ENCODE data around the gene ATP12A.

The ATP12A gene

GRCh38 chr13:24651718-24652345, 28.4 kb upstream of the ATP12A start:
- no peak for DNase-seq (ENCODE audit: extremely low read depth, low read depth)
- H3K4me3 ChIP-seq (replicated peaks; ENCODE audit: low read depth, low read length): no peak overlapping the region
- TF ChIP-seq, protein P1, sequence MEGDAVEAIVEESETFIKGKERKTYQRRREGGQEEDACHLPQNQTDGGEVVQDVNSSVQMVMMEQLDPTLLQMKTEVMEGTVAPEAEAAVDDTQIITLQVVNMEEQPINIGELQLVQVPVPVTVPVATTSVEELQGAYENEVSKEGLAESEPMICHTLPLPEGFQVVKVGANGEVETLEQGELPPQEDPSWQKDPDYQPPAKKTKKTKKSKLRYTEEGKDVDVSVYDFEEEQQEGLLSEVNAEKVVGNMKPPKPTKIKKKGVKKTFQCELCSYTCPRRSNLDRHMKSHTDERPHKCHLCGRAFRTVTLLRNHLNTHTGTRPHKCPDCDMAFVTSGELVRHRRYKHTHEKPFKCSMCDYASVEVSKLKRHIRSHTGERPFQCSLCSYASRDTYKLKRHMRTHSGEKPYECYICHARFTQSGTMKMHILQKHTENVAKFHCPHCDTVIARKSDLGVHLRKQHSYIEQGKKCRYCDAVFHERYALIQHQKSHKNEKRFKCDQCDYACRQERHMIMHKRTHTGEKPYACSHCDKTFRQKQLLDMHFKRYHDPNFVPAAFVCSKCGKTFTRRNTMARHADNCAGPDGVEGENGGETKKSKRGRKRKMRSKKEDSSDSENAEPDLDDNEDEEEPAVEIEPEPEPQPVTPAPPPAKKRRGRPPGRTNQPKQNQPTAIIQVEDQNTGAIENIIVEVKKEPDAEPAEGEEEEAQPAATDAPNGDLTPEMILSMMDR (IDR thresholded peaks at IDR 0.05; ENCODE audit: low read depth, low read length, missing control alignments): no peak

- H3K4me3 ChIP-seq (replicated peaks; ENCODE audit: low read depth, low read length): no peak overlapping the region
- TF ChIP-seq, protein P1 (IDR thresholded peaks at IDR 0.05; ENCODE audit: low read depth, low read length, missing control alignments): no peak
- no peak for DNase-seq (ENCODE audit: extremely low read depth, low read depth)
Observed at GRCh38 chr13:24652359-24652758, 27.8 kb upstream of the ATP12A start.

DNA sequence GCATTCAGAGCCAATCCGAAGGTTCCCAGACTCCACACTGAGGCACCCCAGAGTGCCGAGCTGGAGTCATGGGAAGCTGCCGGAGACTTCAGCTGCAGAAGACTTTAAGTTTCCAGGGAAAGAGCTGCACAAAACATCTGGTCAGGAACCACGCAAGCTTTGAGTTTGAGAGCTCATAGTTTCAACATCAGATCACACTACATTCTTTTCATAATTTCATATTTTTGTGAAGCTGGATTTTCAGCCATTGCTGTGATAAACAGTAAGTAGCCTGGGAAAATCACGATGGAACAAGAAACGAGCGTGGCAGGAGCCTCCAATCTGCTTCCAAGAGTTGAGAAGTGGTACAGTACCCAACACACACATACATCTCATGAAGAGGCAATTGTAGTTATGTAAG, 25.5 kb upstream of the ATP12A start:
- no peak for DNase-seq (ENCODE audit: extremely low read depth, low read depth)
- TF ChIP-seq, protein P1 (IDR thresholded peaks at IDR 0.05; ENCODE audit: low read depth, low read length, missing control alignments): no peak
- H3K4me3 ChIP-seq (replicated peaks; ENCODE audit: low read depth, low read length): no peak overlapping the region

GRCh38 chr13:24659239-24659638, 21.0 kb upstream of the ATP12A start:
- TF ChIP-seq, protein P1 (IDR thresholded peaks at IDR 0.05; ENCODE audit: low read depth, low read length, missing control alignments): no peak
- no peak overlapping the region for H3K4me3 ChIP-seq (replicated peaks; ENCODE audit: low read depth, low read length)
- DNase-seq (ENCODE audit: extremely low read depth, low read depth): no peak

DNA sequence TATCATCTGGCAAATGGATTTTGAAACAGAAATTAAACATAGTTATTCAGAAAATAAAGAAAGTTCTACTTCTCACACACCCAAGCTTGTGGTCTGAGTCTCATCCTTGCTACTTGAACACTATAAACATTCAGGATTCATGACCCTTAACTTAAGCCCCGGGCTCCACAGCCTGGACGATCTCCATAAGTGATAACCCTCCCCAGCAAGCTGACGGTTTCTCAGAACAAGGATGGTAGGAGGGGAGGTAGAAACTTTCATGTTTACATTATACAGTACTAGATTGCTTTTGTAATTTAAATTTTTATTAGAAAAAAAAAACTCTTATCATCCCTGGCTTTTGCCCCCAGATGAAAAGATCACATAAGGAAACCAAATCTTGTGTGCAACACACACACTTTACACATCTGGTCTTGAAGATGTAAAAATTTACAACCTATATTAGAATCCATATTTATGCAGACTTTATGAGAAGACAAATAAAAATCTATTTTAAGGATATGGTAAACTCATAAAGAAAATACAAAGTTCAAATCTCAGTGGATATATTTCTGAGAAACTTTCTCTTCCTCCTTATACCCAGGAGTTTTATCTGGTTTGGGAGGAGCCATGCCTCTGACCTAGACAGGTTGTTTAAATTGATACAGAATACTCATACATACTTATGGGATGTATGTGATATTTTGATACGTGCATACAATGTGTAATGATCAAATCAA, 20.0 kb upstream of the ATP12A start:
- no peak for DNase-seq (ENCODE audit: extremely low read depth, low read depth)
- no peak overlapping the region for H3K4me3 ChIP-seq (replicated peaks; ENCODE audit: low read depth, low read length)
- TF ChIP-seq, protein P1 (IDR thresholded peaks at IDR 0.05; ENCODE audit: low read depth, low read length, missing control alignments): no peak

DNA sequence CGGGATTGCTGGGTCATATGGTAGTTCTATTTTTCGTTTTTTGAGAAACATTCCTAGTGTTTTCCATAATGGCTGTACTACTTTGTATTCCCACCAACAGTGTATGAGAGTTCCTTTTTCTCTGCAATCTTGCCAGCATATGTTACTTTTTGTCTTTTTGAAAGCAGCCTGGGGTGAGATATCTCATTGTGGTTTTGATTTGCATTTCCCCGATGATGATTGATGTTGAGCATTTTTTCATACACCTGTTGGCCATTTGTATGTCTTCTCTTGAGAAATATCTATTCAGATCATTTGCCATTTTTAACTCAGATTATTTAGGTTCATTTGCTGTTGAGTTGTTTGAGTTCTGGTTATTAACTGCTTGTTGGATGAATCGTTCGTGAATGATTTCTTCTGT, 18.5 kb upstream of the ATP12A start:
- TF ChIP-seq, protein P1 (IDR thresholded peaks at IDR 0.05; ENCODE audit: low read depth, low read length, missing control alignments): no peak
- H3K4me3 ChIP-seq (replicated peaks; ENCODE audit: low read depth, low read length): no peak overlapping the region

More for the DNA sequence above, 18.5 kb upstream of the ATP12A start:
- no peak for DNase-seq (ENCODE audit: extremely low read depth, low read depth)
